ENCODE data around the gene KIFC1.

- TF ChIP-seq POLR2AphosphoS5 (IDR thresholded peaks at IDR 0.05; ENCODE audit: low read depth, low read length) (no peak), POLR2A (IDR thresholded peaks at IDR 0.05; ENCODE audit: low read depth, low read length) (no peak), TAF1 (IDR thresholded peaks at IDR 0.05; ENCODE audit: low read depth, low read length) (no peak), SPI1 (IDR thresholded peaks at IDR 0.05; ENCODE audit: low read depth, low read length) (no peak), PAX5 (IDR thresholded peaks at IDR 0.05; ENCODE audit: insufficient read depth, low read length, severe bottlenecking) (no peak)
Measured at GRCh38 chr6:33440649-33441309, 49.2 kb downstream of the KIFC1 start.
